ENCODE measurements around the gene CTXND1.

The CTXND1 gene

DNA sequence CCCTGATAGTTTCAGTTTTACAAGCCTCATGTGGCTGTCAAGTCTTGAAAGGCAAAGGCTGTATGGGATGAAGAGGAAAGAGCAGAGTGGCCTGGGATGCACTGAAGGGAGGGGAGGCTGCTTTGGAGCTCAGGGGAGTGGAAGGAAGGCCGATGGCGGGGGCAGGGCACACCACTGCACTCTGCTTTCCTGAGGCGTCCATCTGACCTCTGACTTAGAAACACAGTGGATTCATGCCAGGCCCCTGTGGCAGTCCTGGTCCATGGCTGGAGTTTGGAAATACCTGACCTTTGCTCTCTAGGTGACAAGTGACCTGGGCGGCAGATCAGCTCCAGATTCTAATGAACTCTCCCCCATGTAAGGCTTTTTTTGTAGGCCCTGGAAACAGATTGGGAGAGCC, 80.2 kb downstream of the CTXND1 start:
- no peaks in the 10 kb centered on the region for H3K4me1 ChIP-seq (ENCODE audit: insufficient read depth, low read length, poor library complexity, severe bottlenecking)
- TF ChIP-seq, protein P1, sequence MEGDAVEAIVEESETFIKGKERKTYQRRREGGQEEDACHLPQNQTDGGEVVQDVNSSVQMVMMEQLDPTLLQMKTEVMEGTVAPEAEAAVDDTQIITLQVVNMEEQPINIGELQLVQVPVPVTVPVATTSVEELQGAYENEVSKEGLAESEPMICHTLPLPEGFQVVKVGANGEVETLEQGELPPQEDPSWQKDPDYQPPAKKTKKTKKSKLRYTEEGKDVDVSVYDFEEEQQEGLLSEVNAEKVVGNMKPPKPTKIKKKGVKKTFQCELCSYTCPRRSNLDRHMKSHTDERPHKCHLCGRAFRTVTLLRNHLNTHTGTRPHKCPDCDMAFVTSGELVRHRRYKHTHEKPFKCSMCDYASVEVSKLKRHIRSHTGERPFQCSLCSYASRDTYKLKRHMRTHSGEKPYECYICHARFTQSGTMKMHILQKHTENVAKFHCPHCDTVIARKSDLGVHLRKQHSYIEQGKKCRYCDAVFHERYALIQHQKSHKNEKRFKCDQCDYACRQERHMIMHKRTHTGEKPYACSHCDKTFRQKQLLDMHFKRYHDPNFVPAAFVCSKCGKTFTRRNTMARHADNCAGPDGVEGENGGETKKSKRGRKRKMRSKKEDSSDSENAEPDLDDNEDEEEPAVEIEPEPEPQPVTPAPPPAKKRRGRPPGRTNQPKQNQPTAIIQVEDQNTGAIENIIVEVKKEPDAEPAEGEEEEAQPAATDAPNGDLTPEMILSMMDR (conservative IDR thresholded peaks at IDR 0.05; ENCODE audit: low read length) = no peak
- TF ChIP-seq EZH2phosphoT487 (IDR thresholded peaks at IDR 0.05; ENCODE audit: borderline replicate concordance) = no peak
- no peak overlapping the region for H3K9ac ChIP-seq (ENCODE audit: low read depth, low read length, poor library complexity, severe bottlenecking)
- no peaks in the 10 kb centered on the region for H3F3A ChIP-seq (ENCODE audit: low read depth)
- H3K4me2 ChIP-seq (ENCODE audit: low read depth, low read length, poor library complexity, severe bottlenecking) = no peak overlapping the region
- no peaks in the 10 kb centered on the region; the same call in 1 of the 2 replicates for H3K36me3 ChIP-seq (ENCODE audit: insufficient read depth, low read length)
- H2AFZ ChIP-seq (ENCODE audit: low read length) = no peak overlapping the region
- no peaks in the 10 kb centered on the region for H3K9me2 ChIP-seq (replicated peaks; ENCODE audit: low read depth, low read length)
- H3K79me2 ChIP-seq (ENCODE audit: insufficient read depth, low read length) = no peaks in the 10 kb centered on the region
- H3K9me3 ChIP-seq (ENCODE audit: insufficient read depth, low read depth, low read length) = no peaks in the 10 kb centered on the region
- no peak overlapping the region for H3K4me3 ChIP-seq (ENCODE audit: low read length, poor library complexity, severe bottlenecking)
- H4K20me1 ChIP-seq (ENCODE audit: insufficient read depth, low read length, poor library complexity, severe bottlenecking) = no peaks in the 10 kb centered on the region
- H3K27me3 ChIP-seq (ENCODE audit: insufficient read depth, low read length, poor library complexity, severe bottlenecking) = no peaks in the 10 kb centered on the region

DNA sequence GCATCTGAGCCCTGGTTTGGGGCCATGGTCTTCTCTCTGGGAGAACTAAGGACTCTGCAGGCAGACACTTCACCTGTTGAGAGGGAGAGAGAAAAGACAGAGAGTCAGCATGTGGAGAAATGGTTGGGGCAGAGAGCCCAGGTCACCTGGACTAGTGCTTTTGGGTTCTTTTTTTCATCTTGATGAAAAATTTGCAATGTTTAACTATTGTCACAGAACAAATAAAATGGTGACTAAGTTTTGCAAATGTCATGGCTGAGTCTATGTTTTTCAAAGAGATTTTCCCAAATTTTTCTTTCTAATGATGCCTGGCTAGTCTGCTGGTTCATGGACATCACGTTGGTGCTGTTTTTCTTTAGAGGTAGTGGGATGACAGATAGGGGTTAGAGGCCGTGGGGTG, 81.4 kb downstream of the CTXND1 start:
- Histone ChIP-seq H3K9me2 (replicated peaks; ENCODE audit: low read depth, low read length) (no peaks in the 10 kb centered on the region), H3K4me1 (ENCODE audit: insufficient read depth, low read length, poor library complexity, severe bottlenecking) (no peaks in the 10 kb centered on the region), H3K4me2 (ENCODE audit: low read depth, low read length, poor library complexity, severe bottlenecking) (no peak overlapping the region), H4K20me1 (ENCODE audit: insufficient read depth, low read length, poor library complexity, severe bottlenecking) (no peaks in the 10 kb centered on the region), H2AFZ (ENCODE audit: low read length) (no peak overlapping the region), H3K36me3 (ENCODE audit: insufficient read depth, low read length) (no peaks in the 10 kb centered on the region; the same call in 1 of the 2 replicates), H3K9me3 (ENCODE audit: insufficient read depth, low read depth, low read length) (no peaks in the 10 kb centered on the region), H3K9ac (ENCODE audit: low read depth, low read length, poor library complexity, severe bottlenecking) (no peak overlapping the region), H3F3A (ENCODE audit: low read depth) (no peaks in the 10 kb centered on the region), H3K79me2 (ENCODE audit: insufficient read depth, low read length) (no peaks in the 10 kb centered on the region), H3K27me3 (ENCODE audit: insufficient read depth, low read length, poor library complexity, severe bottlenecking) (no peaks in the 10 kb centered on the region), H3K4me3 (ENCODE audit: low read length, poor library complexity, severe bottlenecking) (no peak overlapping the region)
- TF ChIP-seq, protein P1 (conservative IDR thresholded peaks at IDR 0.05; ENCODE audit: low read length) = no peak
- TF ChIP-seq EZH2phosphoT487 (IDR thresholded peaks at IDR 0.05; ENCODE audit: borderline replicate concordance) = no peak

DNA sequence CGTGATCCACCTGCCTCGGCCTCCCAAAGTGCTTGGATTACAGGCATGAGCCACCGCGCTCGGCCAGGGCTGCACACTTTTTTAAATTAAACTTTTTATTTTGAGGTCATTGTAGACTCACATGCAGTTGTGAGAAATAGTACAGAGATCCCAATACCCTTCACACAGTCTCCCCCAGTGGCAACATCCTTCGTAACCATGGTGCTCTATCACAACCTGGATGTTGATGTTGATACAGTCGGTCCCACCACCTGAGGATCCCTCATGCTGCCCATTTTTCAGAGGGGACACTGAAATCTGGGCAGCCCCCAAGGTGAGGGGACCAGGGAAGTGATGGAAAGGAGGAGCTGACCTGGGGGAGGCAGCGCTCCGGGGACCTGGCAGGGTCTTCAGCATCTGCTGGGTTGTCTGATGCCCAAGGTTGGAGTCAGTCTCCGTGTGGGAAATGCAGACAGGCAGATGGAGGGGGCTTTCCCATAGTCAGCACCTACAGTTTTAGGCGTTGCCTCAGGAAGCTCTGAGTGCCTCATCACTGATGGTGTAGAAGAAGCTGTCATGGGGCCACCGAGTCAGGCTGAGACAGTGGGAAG, 82.2 kb downstream of the CTXND1 start:
- Histone ChIP-seq H3K4me2 (ENCODE audit: low read depth, low read length, poor library complexity, severe bottlenecking) (no peak overlapping the region), H3K79me2 (ENCODE audit: insufficient read depth, low read length) (no peaks in the 10 kb centered on the region), H3K36me3 (ENCODE audit: insufficient read depth, low read length) (no peaks in the 10 kb centered on the region; the same call in 1 of the 2 replicates), H3K9me2 (replicated peaks; ENCODE audit: low read depth, low read length) (no peaks in the 10 kb centered on the region), H3K27me3 (ENCODE audit: insufficient read depth, low read length, poor library complexity, severe bottlenecking) (no peaks in the 10 kb centered on the region), H2AFZ (ENCODE audit: low read length) (no peak overlapping the region), H3K4me1 (ENCODE audit: insufficient read depth, low read length, poor library complexity, severe bottlenecking) (no peaks in the 10 kb centered on the region), H3K9ac (ENCODE audit: low read depth, low read length, poor library complexity, severe bottlenecking) (no peak overlapping the region), H3K4me3 (ENCODE audit: low read length, poor library complexity, severe bottlenecking) (no peak overlapping the region), H3K9me3 (ENCODE audit: insufficient read depth, low read depth, low read length) (no peaks in the 10 kb centered on the region), H3F3A (ENCODE audit: low read depth) (no peaks in the 10 kb centered on the region), H4K20me1 (ENCODE audit: insufficient read depth, low read length, poor library complexity, severe bottlenecking) (no peaks in the 10 kb centered on the region)
- no peak for TF ChIP-seq EZH2phosphoT487 (IDR thresholded peaks at IDR 0.05; ENCODE audit: borderline replicate concordance)
- TF ChIP-seq, protein P1 (conservative IDR thresholded peaks at IDR 0.05; ENCODE audit: low read length) = no peak

Data from Loucy (cell line).